ENCODE results near the gene DOCK4.

The DOCK4 gene

GRCh38 chr7:112115880-112116279 is 90.3 kb downstream of the DOCK4 start:
- no peak for TF ChIP-seq CTCF (conservative IDR thresholded peaks at IDR 0.05; ENCODE audit: low read depth, low read length)

GRCh38 chr7:112113913-112114575 is 92.2 kb downstream of the DOCK4 start:
- no peak for DNase-seq (ENCODE audit: low read depth)
- no peak for TF ChIP-seq CTCF (conservative IDR thresholded peaks at IDR 0.05; ENCODE audit: low read depth, low read length)
- no peak overlapping the region for H3K4me3 ChIP-seq (ENCODE audit: low read depth, low read length)

More at GRCh38 chr7:112115880-112116279, 90.3 kb downstream of the DOCK4 start:
- H3K4me3 ChIP-seq (ENCODE audit: low read depth, low read length), result no peak overlapping the region
- DNase-seq (ENCODE audit: low read depth), result no peak

- no peak for TF ChIP-seq CTCF (conservative IDR thresholded peaks at IDR 0.05; ENCODE audit: low read depth, low read length)
- DNase-seq (ENCODE audit: low read depth), result peak; percentile 84
- no peak overlapping the region for H3K4me3 ChIP-seq (ENCODE audit: low read depth, low read length)
These were observed 93.4 kb downstream of the DOCK4 start for GRCh38 chr7:112112822-112113255.

- TF ChIP-seq CTCF (conservative IDR thresholded peaks at IDR 0.05; ENCODE audit: low read depth, low read length), result no peak
- DNase-seq (ENCODE audit: low read depth), result no peak
- H3K4me3 ChIP-seq (ENCODE audit: low read depth, low read length), result no peak overlapping the region
These were observed 95.5 kb downstream of the DOCK4 start for GRCh38 chr7:112110651-112111050.

GRCh38 chr7:112110175-112110574 is 96.0 kb downstream of the DOCK4 start:
- DNase-seq (ENCODE audit: low read depth), result no peak
- H3K4me3 ChIP-seq (ENCODE audit: low read depth, low read length), result no peak overlapping the region
- no peak for TF ChIP-seq CTCF (conservative IDR thresholded peaks at IDR 0.05; ENCODE audit: low read depth, low read length)

GRCh38 chr7:112108981-112109380 is 97.2 kb downstream of the DOCK4 start:
- DNase-seq (ENCODE audit: low read depth), result no peak
- H3K4me3 ChIP-seq (ENCODE audit: low read depth, low read length), result no peak overlapping the region
- no peak for TF ChIP-seq CTCF (conservative IDR thresholded peaks at IDR 0.05; ENCODE audit: low read depth, low read length)
